ENCODE measurements around the gene AEBP2. TPM values are rescaled to one million over a fixed set of nuclear protein-coding genes. Genes with fewer than 3 reads are reported as not detected.

The AEBP2 gene
- total and polyA plus RNA-seq, 2 of the 13 experiments (the other 11 are each of a cell fraction or from before 2014, with no cell fraction given): 9.2 to 17.9 TPM

DNA sequence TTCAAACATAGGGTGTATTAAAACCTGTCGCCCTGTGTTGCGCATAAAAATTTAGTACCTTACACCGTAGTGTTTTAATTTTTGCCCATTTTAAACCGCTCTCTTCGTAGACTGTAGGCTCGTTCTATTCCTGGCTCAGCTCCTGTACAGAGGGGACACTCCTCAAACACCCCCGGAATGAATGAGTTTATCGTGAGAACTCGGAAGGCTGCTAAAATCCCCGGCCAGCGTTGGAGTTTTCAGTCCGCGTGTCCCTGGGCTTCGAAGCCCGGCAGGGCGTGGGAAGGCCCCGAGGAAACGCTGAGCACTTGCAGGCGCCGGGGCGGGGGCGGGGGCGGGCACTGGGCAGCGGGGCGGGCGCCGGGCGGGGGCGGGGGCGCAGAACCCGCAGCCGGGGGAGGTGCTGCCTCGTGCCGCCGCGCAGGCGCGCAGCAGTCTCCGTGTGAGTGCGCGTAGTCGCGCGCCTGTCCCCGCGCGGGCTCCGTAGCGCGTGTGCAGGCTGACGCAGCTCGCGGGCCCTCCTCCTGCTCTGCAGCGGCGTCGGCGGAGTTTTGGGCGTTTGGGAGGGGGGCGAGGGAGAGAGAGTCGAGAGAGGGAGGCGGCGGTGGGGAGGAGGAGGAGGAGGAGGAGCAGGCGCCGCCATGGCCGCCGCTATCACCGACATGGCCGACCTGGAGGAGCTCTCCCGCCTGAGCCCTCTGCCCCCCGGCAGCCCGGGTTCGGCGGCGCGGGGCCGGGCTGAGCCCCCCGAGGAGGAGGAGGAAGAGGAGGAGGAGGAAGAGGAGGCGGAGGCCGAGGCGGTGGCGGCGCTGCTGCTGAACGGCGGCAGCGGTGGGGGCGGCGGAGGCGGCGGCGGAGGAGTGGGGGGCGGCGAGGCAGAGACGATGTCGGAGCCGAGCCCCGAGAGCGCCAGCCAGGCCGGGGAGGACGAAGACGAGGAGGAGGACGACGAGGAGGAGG is at the start of gene AEBP2 (continued):
- TF ChIP-seq SRSF9 (IDR thresholded peaks at IDR 0.05; ENCODE audit: borderline replicate concordance, insufficient read depth, low read depth, low read length, poor library complexity, severe bottlenecking) (no peak), MTF1 (CRISPR knock-in tag; IDR thresholded peaks at IDR 0.05) (0 out of 2 replicates have a peak, but pooled peaks have one; percentile 22), HOXA5 (CRISPR knock-in tag; IDR thresholded peaks at IDR 0.05) (0 out of 2 replicates have a peak, but pooled peaks have one; percentile 19), SMC3 (IDR thresholded peaks at IDR 0.05; ENCODE audit: low read length) (no peak), ZNF678 (CRISPR knock-in tag; IDR thresholded peaks at IDR 0.05) (no peak), ZNF530 (CRISPR knock-in tag; IDR thresholded peaks at IDR 0.05; ENCODE audit: low read depth) (no peak), TBL1XR1 (IDR thresholded peaks at IDR 0.05; ENCODE audit: borderline replicate concordance, low read length, partially characterized antibody) (no peak), RELA (CRISPR knock-in tag; IDR thresholded peaks at IDR 0.05) (no peak), NBN (conservative IDR thresholded peaks at IDR 0.05) (no peak), ZKSCAN1 (IDR thresholded peaks at IDR 0.05; ENCODE audit: low read length) (no peak), TRAFD1 (CRISPR knock-in tag; IDR thresholded peaks at IDR 0.05; ENCODE audit: borderline replicate concordance) (no peak), NR2F1 (CRISPR knock-in tag; IDR thresholded peaks at IDR 0.05) (no peak), KDM4B (CRISPR knock-in tag; IDR thresholded peaks at IDR 0.05) (no peak)
- TF ChIP-seq, protein P1, sequence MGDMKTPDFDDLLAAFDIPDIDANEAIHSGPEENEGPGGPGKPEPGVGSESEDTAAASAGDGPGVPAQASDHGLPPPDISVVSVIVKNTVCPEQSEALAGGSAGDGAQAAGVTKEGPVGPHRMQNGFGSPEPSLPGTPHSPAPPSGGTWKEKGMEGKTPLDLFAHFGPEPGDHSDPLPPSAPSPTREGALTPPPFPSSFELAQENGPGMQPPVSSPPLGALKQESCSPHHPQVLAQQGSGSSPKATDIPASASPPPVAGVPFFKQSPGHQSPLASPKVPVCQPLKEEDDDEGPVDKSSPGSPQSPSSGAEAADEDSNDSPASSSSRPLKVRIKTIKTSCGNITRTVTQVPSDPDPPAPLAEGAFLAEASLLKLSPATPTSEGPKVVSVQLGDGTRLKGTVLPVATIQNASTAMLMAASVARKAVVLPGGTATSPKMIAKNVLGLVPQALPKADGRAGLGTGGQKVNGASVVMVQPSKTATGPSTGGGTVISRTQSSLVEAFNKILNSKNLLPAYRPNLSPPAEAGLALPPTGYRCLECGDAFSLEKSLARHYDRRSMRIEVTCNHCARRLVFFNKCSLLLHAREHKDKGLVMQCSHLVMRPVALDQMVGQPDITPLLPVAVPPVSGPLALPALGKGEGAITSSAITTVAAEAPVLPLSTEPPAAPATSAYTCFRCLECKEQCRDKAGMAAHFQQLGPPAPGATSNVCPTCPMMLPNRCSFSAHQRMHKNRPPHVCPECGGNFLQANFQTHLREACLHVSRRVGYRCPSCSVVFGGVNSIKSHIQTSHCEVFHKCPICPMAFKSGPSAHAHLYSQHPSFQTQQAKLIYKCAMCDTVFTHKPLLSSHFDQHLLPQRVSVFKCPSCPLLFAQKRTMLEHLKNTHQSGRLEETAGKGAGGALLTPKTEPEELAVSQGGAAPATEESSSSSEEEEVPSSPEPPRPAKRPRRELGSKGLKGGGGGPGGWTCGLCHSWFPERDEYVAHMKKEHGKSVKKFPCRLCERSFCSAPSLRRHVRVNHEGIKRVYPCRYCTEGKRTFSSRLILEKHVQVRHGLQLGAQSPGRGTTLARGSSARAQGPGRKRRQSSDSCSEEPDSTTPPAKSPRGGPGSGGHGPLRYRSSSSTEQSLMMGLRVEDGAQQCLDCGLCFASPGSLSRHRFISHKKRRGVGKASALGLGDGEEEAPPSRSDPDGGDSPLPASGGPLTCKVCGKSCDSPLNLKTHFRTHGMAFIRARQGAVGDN (CRISPR knock-in tag; IDR thresholded peaks at IDR 0.05): peak; percentile 96
- TF ChIP-seq, protein P2, sequence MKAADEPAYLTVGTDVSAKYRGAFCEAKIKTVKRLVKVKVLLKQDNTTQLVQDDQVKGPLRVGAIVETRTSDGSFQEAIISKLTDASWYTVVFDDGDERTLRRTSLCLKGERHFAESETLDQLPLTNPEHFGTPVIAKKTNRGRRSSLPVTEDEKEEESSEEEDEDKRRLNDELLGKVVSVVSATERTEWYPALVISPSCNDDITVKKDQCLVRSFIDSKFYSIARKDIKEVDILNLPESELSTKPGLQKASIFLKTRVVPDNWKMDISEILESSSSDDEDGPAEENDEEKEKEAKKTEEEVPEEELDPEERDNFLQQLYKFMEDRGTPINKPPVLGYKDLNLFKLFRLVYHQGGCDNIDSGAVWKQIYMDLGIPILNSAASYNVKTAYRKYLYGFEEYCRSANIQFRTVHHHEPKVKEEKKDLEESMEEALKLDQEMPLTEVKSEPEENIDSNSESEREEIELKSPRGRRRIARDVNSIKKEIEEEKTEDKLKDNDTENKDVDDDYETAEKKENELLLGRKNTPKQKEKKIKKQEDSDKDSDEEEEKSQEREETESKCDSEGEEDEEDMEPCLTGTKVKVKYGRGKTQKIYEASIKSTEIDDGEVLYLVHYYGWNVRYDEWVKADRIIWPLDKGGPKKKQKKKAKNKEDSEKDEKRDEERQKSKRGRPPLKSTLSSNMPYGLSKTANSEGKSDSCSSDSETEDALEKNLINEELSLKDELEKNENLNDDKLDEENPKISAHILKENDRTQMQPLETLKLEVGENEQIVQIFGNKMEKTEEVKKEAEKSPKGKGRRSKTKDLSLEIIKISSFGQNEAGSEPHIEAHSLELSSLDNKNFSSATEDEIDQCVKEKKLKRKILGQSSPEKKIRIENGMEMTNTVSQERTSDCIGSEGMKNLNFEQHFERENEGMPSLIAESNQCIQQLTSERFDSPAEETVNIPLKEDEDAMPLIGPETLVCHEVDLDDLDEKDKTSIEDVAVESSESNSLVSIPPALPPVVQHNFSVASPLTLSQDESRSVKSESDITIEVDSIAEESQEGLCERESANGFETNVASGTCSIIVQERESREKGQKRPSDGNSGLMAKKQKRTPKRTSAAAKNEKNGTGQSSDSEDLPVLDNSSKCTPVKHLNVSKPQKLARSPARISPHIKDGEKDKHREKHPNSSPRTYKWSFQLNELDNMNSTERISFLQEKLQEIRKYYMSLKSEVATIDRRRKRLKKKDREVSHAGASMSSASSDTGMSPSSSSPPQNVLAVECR (CRISPR knock-in tag; IDR thresholded peaks at IDR 0.05; ENCODE audit: borderline replicate concordance): peak; percentile 83; the same call in 1 of the 2 replicates
- TF ChIP-seq, protein P3, sequence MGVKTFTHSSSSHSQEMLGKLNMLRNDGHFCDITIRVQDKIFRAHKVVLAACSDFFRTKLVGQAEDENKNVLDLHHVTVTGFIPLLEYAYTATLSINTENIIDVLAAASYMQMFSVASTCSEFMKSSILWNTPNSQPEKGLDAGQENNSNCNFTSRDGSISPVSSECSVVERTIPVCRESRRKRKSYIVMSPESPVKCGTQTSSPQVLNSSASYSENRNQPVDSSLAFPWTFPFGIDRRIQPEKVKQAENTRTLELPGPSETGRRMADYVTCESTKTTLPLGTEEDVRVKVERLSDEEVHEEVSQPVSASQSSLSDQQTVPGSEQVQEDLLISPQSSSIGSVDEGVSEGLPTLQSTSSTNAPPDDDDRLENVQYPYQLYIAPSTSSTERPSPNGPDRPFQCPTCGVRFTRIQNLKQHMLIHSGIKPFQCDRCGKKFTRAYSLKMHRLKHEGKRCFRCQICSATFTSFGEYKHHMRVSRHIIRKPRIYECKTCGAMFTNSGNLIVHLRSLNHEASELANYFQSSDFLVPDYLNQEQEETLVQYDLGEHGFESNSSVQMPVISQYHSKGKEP (CRISPR knock-in tag; IDR thresholded peaks at IDR 0.05): no peak
